Transverse colon (tissue), 4 donors: ENCODE data around the gene FATE1. TPM values are rescaled to one million over a fixed set of nuclear protein-coding genes. Genes with fewer than 3 reads are reported as not detected.
A peak's percentile ranks its signal among the peaks of the same experiment; 100 is the strongest.

ENCODE experiments used
- DNase-seq: peaks from one replicate; pipeline ENCODE4 v3.0.0-alpha.2; 2019
- H3K27ac ChIP-seq, 4 donors: fragments of 200-600 bp; sonication (generic); 2 replicates each; pipeline ENCODE4 v1.5.1; 2016 to 2018; ENCODE audit warnings: inconsistent platforms in 4 of 4
- H3K27me3 ChIP-seq: fragments of 200-600 bp; sonication (generic); 2 replicates; pipeline ENCODE4 v1.5.1; 2017; ENCODE audit warnings: inconsistent platforms
- H3K36me3 ChIP-seq, 4 donors: fragments of 200-600 bp; sonication (generic); 2 replicates each; pipeline ENCODE4 v1.5.1; 2017 to 2019; ENCODE audit warnings: inconsistent platforms in 4 of 4
- H3K4me1 ChIP-seq, 4 donors: fragments of 200-600 bp; sonication (generic); 2 replicates each; pipeline ENCODE4 v1.5.1; 2017 to 2020; ENCODE audit warnings: inconsistent platforms in 4 of 4
- H3K4me3 ChIP-seq, 4 donors: fragments of 200-600 bp; sonication (generic); 1 replicate in 1 of 4; 2 replicates in 3 of 4; pipeline versions ENCODE4 v1.5.1 to v1.6.1; 2017 to 2019; ENCODE audit warnings: inconsistent platforms in 4 of 4
- H3K9me3 ChIP-seq, 2 donors: fragments of 200-600 bp; sonication (generic); 2 replicates each; pipeline ENCODE4 v1.5.1; 2017 to 2019; ENCODE audit warnings: inconsistent platforms in 2 of 2
- EP300 ChIP-seq: sonication (generic); formaldehyde crosslinking; IDR thresholded peaks from one replicate; pipeline ENCODE4 v1.6.1; 2017; ENCODE audit warnings: antibody characterized with exemption, low read depth
- POLR2A ChIP-seq: fragments of 450-650 bp; IDR thresholded peaks from one replicate; pipeline ENCODE4 v1.6.1; 2016; ENCODE audit warnings: antibody characterized with exemption, mild to moderate bottlenecking, moderate library complexity
- POLR2AphosphoS5 ChIP-seq, 3 donors: sonication (generic); formaldehyde crosslinking; IDR thresholded peaks; one replicate each; pipeline ENCODE4 v1.6.1; 2016; ENCODE audit warnings: antibody characterized with exemption in 3 of 3
- WGBS, 2 donors: methylation state at CpG; one replicate each; pipeline ENCODE4 v1.1.5; 2018; ENCODE audit warnings: low coverage in 1 of 2; 5-methylcytosine and 5-hydroxymethylcytosine counted together
- in situ Hi-C, 4 donors: fragments of 200-750 bp; cut with MboI; loops; one replicate each; pipeline versions ENCODE4 v1.15.0 to v1.15.1; 2017; ENCODE audit warnings: low sequenced_read_pairs in 3 of 4, low pct_ligation_motif_present in 1 of 4, low pct_unique_long_range_greater_than_20kb in 1 of 4
- intact Hi-C: fragments of 100-400 bp; cut with DNase I; formaldehyde crosslinking; loops from one replicate; pipeline ENCODE4 v1.15.1; 2023; ENCODE audit warnings: low total_unique reads
- total RNA-seq, 4 donors: library from RNA; depleted of rRNA; stranded (reverse); fragments of >200 nt; gene quantifications; one replicate each; pipeline ENCODE4 v1.1.0, GENCODE V29; 2016
- TF ChIP-seq, protein P1 (sequence below), 5 experiments: fragments of 200-600 bp in 3 of 5; fragments of 450-650 bp in 2 of 5; sonication (generic) in 3 of 5; IDR thresholded peaks; 1 replicate in 2 of 5; 2 replicates in 3 of 5; pipeline ENCODE4 v1.5.1; 2016 to 2017; ENCODE audit warnings: antibody characterized with exemption in 5 of 5, inconsistent platforms in 3 of 5, mild to moderate bottlenecking in 2 of 5, moderate library complexity in 1 of 5

The FATE1 gene
- total RNA-seq, 4 donors from 2014 or later = not detected

DNA sequence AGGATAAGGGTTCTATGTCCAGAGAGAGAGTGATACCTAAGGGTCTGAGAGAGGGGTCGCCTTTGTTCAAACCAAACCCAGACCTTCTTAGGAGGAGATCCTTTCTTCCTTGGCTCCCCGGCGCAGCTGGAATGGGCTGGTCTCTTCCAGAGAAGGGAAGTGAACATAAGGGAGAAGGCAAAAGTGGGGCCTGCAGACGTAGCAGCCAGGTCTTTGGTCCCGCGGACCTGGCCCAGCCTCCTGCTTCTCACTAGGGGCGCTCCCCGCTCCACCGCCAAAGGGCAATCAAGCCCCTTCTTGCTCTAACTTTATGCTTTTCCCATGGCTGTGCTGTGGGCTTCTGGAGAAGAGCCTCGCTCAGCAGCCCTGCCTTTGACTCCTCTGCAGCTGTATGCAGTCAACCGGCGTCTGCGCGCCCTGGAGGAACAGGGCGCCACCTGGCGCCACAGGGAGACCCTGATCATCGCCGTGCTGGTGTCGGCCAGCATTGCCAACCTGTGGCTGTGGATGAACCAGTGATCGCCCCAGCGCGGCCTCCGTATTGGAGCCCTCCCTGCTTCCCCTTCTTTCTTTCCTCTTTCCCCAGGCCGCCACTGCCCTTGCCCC lies 6.5 kb downstream of the FATE1 start:
- H3K27ac ChIP-seq = no peak overlapping the region
- no peak overlapping the region for H3K4me3 ChIP-seq
- WGBS, 2 donors = 66% methylated on average over 24 of the region's 24 CpGs; no CpG with 5 or more reads in 1 of the 2 donors
- in situ Hi-C loops = no loop called here
- H3K9me3 ChIP-seq = no peaks in the 10 kb centered on the region
- intact Hi-C loops = no loop called here
- no peaks in the 10 kb centered on the region for H3K27me3 ChIP-seq
- no peaks in the 10 kb centered on the region for H3K36me3 ChIP-seq
- peak; percentile 14 for DNase-seq
- H3K4me1 ChIP-seq = no peaks in the 10 kb centered on the region
- TF ChIP-seq, protein P1, sequence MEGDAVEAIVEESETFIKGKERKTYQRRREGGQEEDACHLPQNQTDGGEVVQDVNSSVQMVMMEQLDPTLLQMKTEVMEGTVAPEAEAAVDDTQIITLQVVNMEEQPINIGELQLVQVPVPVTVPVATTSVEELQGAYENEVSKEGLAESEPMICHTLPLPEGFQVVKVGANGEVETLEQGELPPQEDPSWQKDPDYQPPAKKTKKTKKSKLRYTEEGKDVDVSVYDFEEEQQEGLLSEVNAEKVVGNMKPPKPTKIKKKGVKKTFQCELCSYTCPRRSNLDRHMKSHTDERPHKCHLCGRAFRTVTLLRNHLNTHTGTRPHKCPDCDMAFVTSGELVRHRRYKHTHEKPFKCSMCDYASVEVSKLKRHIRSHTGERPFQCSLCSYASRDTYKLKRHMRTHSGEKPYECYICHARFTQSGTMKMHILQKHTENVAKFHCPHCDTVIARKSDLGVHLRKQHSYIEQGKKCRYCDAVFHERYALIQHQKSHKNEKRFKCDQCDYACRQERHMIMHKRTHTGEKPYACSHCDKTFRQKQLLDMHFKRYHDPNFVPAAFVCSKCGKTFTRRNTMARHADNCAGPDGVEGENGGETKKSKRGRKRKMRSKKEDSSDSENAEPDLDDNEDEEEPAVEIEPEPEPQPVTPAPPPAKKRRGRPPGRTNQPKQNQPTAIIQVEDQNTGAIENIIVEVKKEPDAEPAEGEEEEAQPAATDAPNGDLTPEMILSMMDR (IDR thresholded peaks at IDR 0.05) = peak in 2 of 5 experiments; percentile 6 to 17
- TF ChIP-seq POLR2A = no peak

DNA sequence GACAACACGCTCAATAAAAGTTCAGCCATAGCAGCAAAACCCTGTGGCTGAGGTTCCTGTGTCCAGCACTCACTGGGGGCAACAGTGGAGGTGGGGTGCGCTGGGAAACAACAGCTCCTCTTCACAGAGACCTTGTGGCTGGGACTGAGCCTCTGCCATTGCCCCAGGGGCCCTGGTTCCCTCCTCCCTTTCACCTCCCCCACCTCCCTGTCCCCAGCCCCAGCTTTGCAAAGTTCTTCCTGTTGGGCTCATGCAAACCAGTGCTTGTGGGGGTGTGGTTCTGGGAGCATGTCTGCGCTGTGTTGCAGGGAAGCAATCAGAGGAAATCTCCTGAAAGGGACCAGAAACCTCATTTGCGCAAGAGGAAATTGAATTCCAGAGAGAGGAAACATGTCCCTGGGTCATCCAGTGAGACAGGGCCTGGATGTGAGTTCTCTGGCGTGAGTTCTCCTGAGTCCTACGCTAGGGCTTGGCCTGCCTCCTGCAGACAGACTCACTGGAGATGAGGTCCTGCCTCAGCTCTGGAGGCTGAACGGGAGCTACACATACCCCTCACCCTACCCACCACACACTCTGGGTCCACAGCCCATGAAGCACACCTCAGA lies 7.4 kb downstream of the FATE1 start:
- 82% methylated on average over 7 of the region's 7 CpGs; no CpG with 5 or more reads in 1 of the 2 donors for WGBS, 2 donors
- TF ChIP-seq POLR2AphosphoS5 (IDR thresholded peaks at IDR 0.05) (no peak), EP300 (no peak), POLR2A (no peak)
- TF ChIP-seq, protein P1 (IDR thresholded peaks at IDR 0.05) = no peak
- H3K4me3 ChIP-seq = no peak overlapping the region
- H3K27me3 ChIP-seq = no peaks in the 10 kb centered on the region
- DNase-seq = no peak
- no peaks in the 10 kb centered on the region for H3K9me3 ChIP-seq
- in situ Hi-C loops = no loop called here
- no peaks in the 10 kb centered on the region for H3K4me1 ChIP-seq
- no peak overlapping the region for H3K27ac ChIP-seq
- intact Hi-C loops = no loop called here
- H3K36me3 ChIP-seq = no peaks in the 10 kb centered on the region

DNA sequence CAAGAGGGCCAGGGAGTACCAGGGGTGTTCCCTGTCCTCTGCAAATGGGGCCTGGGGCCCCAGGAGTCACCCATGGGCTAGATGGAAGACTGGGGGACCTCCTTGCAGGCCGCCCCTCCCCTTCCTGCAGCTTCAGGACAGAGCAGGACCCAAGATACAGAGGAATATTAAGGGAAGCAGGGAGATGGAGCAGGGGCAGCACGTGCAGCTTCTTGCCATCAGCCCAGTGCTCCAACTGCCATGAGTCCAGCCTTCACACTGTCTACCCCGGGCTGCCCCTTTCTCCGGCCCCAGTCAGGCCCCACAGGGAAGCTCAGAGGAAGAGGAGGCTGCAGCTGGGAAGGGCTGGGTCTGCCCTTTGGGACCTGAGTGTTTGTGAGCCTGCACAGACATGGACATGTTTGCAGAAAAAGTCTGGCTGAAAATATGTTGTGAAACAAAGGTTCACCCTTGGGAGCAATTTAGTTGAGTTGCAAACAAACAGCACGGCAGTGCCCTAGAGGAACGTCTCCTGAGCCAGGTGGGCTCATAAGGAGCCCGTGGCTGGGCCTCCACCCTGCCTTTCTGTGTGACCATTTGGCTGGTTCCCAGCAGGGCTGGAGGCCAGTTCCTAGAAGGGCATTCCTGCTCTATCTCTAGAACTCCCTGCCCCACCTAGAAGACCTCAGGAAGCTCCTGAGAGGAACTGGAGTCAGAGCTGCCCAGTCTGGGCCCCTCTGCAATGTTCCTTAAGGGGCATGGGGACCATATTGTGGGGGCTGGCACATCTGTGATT lies 8.9 kb downstream of the FATE1 start:
- in situ Hi-C loops = loop anchor here in 2 of 4 donors (25.0 kb wide), 2 partner anchors 913 to 1088 kb away; partner anchors contain the start of gene GABRQ (in 2 of the 2)
- no peak for DNase-seq
- WGBS, 2 donors = 59% methylated on average over 7 of the region's 7 CpGs; no CpG with 5 or more reads in 1 of the 2 donors
- Histone ChIP-seq H3K36me3 (no peaks in the 10 kb centered on the region), H3K9me3 (no peaks in the 10 kb centered on the region), H3K4me3 (no peak overlapping the region), H3K27me3 (no peaks in the 10 kb centered on the region), H3K4me1 (no peaks in the 10 kb centered on the region), H3K27ac (no peak overlapping the region)
- TF ChIP-seq POLR2AphosphoS5 (IDR thresholded peaks at IDR 0.05) = no peak
- no peak for TF ChIP-seq EP300
- TF ChIP-seq, protein P1 (IDR thresholded peaks at IDR 0.05) = no peak
- intact Hi-C loops = no loop called here

DNA sequence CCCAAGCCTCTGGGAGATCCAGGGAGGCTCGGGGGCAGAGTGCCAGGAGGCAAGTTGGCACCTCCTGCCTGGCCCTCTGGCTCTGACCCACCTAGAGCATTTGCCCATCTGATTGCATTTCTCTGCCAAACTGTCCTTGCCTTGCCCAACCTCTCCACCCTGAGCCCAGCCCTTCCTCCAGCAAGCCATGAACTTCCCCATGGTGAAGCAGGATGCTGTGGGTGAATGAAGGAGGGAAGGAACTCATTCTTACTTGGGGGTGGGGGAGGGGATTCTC lies 9.4 kb downstream of the FATE1 start:
- in situ Hi-C loops = loop anchor here in 2 of 4 donors (25.0 kb wide), 2 partner anchors 912 to 1087 kb away; partner anchors contain the start of gene GABRQ (in 2 of the 2)
- no peaks in the 10 kb centered on the region for H3K9me3 ChIP-seq
- no peak overlapping the region for H3K27ac ChIP-seq
- DNase-seq = no peak
- no peaks in the 10 kb centered on the region for H3K4me1 ChIP-seq
- intact Hi-C loops = no loop called here
- no peaks in the 10 kb centered on the region for H3K27me3 ChIP-seq
- no peaks in the 10 kb centered on the region for H3K36me3 ChIP-seq
- 29% methylated on average over 1 of the region's 1 CpG; no CpG with 5 or more reads in 1 of the 2 donors for WGBS, 2 donors
- no peak overlapping the region for H3K4me3 ChIP-seq
- TF ChIP-seq EP300 (no peak), POLR2A (no peak), POLR2AphosphoS5 (IDR thresholded peaks at IDR 0.05) (no peak)
- TF ChIP-seq, protein P1 (IDR thresholded peaks at IDR 0.05) = no peak
